H1 (cell line): Measurements from ENCODE around the gene SCAP. TPM values are rescaled to one million over a fixed set of nuclear protein-coding genes. Genes with fewer than 3 reads are reported as not detected.

Source experiments
- CTCF ChIA-PET: fragments of 300-600 bp; sonication (Branson Sonifier 250); formaldehyde crosslinking; loops from one replicate; lab custom pipeline; 2021; ENCODE audit not compliant: partially characterized antibody; lab: Charles Lee
- POLR2A ChIA-PET: fragments of 300-600 bp; sonication (Branson Sonifier 250); formaldehyde crosslinking; loops from one replicate; lab custom pipeline; 2021; ENCODE audit warnings: inconsistent platforms; ENCODE audit not compliant: partially characterized antibody; lab: Charles Lee
- DNase-seq, 2 experiments: peaks; one replicate each; pipeline versions ENCODE4 v3.0.0 to v3.0.0-alpha.2; 2010 to 2022; ENCODE audit warnings: low spot score in 2 of 2, low read depth in 1 of 2, mixed read lengths in 1 of 2
- FAIRE-seq: peaks from 2 replicates; lab custom pipeline; 2011; peaks lifted over from hg19 to GRCh38; lab: Jason Lieb, UNC
- H2AFZ ChIP-seq: 2 replicates; pipeline ENCODE4 v1.8.1; 2012; ENCODE audit warnings: low read length, inconsistent platforms
- H2AK5ac ChIP-seq: 2 replicates; pipeline ENCODE4 v1.6.1; 2013; ENCODE audit warnings: low read depth, low read length
- H2BK120ac ChIP-seq: replicated peaks from 2 replicates; pipeline ENCODE3; 2013; ENCODE audit warnings: low read depth, low read length, inconsistent platforms
- H2BK12ac ChIP-seq: 2 replicates; pipeline ENCODE4 v1.6.1; 2013; ENCODE audit warnings: low read depth, low read length
- H2BK15ac ChIP-seq: 2 replicates; pipeline ENCODE4 v1.6.1; 2013; ENCODE audit warnings: low read length
- H2BK20ac ChIP-seq: 2 replicates; pipeline ENCODE4 v1.6.1; 2013; ENCODE audit warnings: low read length
- H2BK5ac ChIP-seq: 2 replicates; pipeline ENCODE4 v1.6.1; 2013; ENCODE audit warnings: low read depth, low read length
- H3K14ac ChIP-seq: 2 replicates; pipeline ENCODE4 v1.6.1; 2013; ENCODE audit warnings: inconsistent platforms; ENCODE audit not compliant: insufficient read length
- H3K18ac ChIP-seq: 2 replicates; pipeline ENCODE4 v1.6.1; 2013; ENCODE audit warnings: low read length; ENCODE audit errors: extremely low read depth
- H3K23ac ChIP-seq: 2 replicates; pipeline ENCODE4 v1.6.1; 2013; ENCODE audit warnings: inconsistent platforms; ENCODE audit not compliant: insufficient read length
- H3K23me2 ChIP-seq: 2 replicates; pipeline ENCODE4 v1.6.1; 2013; ENCODE audit warnings: low read depth, low read length
- H3K27ac ChIP-seq: 2 replicates; pipeline ENCODE4 v1.6.1; 2011; ENCODE audit warnings: low read depth, low read length, inconsistent platforms
- H3K27me3 ChIP-seq, 4 experiments: replicated peaks in 1 of 4; 1 replicate in 1 of 4; 2 replicates in 3 of 4; pipeline versions ENCODE4 v1.6.1 to v1.8.1; 2011 to 2013; ENCODE audit warnings: low read length in 3 of 4, mild to moderate bottlenecking in 3 of 4, inconsistent platforms in 2 of 4, mixed read lengths in 2 of 4, moderate library complexity in 1 of 4; ENCODE audit not compliant: control insufficient read depth in 3 of 4, insufficient read depth in 3 of 4; ENCODE audit errors: extremely low read depth in 1 of 4
- H3K36me3 ChIP-seq, 4 experiments: 2 replicates each; pipeline versions ENCODE4 v1.6.1 to v1.8.1; 2011 to 2013; ENCODE audit warnings: mild to moderate bottlenecking in 4 of 4, low read length in 3 of 4, moderate library complexity in 2 of 4, control low read depth in 1 of 4, inconsistent platforms in 1 of 4; ENCODE audit not compliant: insufficient read depth in 4 of 4, control insufficient read depth in 2 of 4
- H3K4ac ChIP-seq: replicated peaks from 2 replicates; pipeline ENCODE3; 2013; ENCODE audit warnings: low read length, low read depth, mixed read lengths, inconsistent platforms; ENCODE audit not compliant: insufficient read length
- H3K4me1 ChIP-seq, 4 experiments: replicated peaks in 1 of 4; 1 replicate in 1 of 4; 2 replicates in 3 of 4; pipeline versions ENCODE4 v1.6.1 to v1.8.1; 2011 to 2013; ENCODE audit warnings: low read length in 3 of 4, inconsistent platforms in 2 of 4, mixed read lengths in 1 of 4; ENCODE audit not compliant: insufficient read depth in 4 of 4, control insufficient read depth in 3 of 4
- H3K4me2 ChIP-seq, 2 experiments: 2 replicates each; pipeline versions ENCODE4 v1.6.1 to v1.8.1; 2011 to 2013; ENCODE audit warnings: low read depth in 2 of 2, low read length in 2 of 2, control low read depth in 1 of 2, inconsistent platforms in 1 of 2, mild to moderate bottlenecking in 1 of 2; ENCODE audit not compliant: insufficient read depth in 1 of 2
- H3K4me3 ChIP-seq, 4 experiments: fragments of 200-600, 300-600 bp in 1 of 4; sonication (generic), shearing (Covaris generic), sonication (Bioruptor Twin) in 1 of 4; 2 replicates each; pipeline versions ENCODE4 v1.5.1 to v1.8.1; 2011 to 2016; ENCODE audit warnings: low read length in 4 of 4, low read depth in 3 of 4, control low read depth in 2 of 4, inconsistent platforms in 2 of 4, mild to moderate bottlenecking in 2 of 4, mixed read lengths in 1 of 4, moderate library complexity in 1 of 4; ENCODE audit not compliant: insufficient read depth in 2 of 4; ENCODE audit errors: extremely low read depth in 1 of 4
- H3K56ac ChIP-seq: replicated peaks from 2 replicates; pipeline ENCODE3; 2013; ENCODE audit warnings: low read depth, mild to moderate bottlenecking, mixed read lengths, low read length, inconsistent platforms; ENCODE audit not compliant: insufficient read length
- H3K79me1 ChIP-seq: 2 replicates; pipeline ENCODE4 v1.6.1; 2013; ENCODE audit warnings: low read depth, low read length, control low read depth
- H3K79me2 ChIP-seq, 2 experiments: 2 replicates each; pipeline versions ENCODE4 v1.6.1 to v1.8.1; 2012 to 2013; ENCODE audit warnings: low read length in 2 of 2, mild to moderate bottlenecking in 2 of 2, inconsistent platforms in 1 of 2; ENCODE audit not compliant: insufficient read depth in 2 of 2, control insufficient read depth in 1 of 2
- H3K9ac ChIP-seq, 4 experiments: replicated peaks in 1 of 4; 1 replicate in 1 of 4; 2 replicates in 3 of 4; pipeline versions ENCODE4 v1.6.1 to v1.8.1; 2011 to 2013; ENCODE audit warnings: low read depth in 3 of 4, low read length in 3 of 4, control low read depth in 2 of 4, mild to moderate bottlenecking in 2 of 4, moderate library complexity in 2 of 4, inconsistent platforms in 1 of 4; ENCODE audit errors: extremely low read depth in 1 of 4
- H3K9me3 ChIP-seq, 2 experiments: 2 replicates each; pipeline versions ENCODE4 v1.6.1 to v1.8.1; 2012 to 2013; ENCODE audit warnings: mild to moderate bottlenecking in 2 of 2, moderate library complexity in 2 of 2, control low read depth in 1 of 2, inconsistent platforms in 1 of 2, low read depth in 1 of 2, low read length in 1 of 2, mixed read lengths in 1 of 2; ENCODE audit not compliant: insufficient read depth in 2 of 2
- H4K20me1 ChIP-seq, 2 experiments: replicated peaks in 1 of 2; 2 replicates each; pipeline versions ENCODE3 to v1.8.1; 2011 to 2013; ENCODE audit warnings: inconsistent platforms in 2 of 2, low read length in 2 of 2, mild to moderate bottlenecking in 1 of 2; ENCODE audit not compliant: insufficient read depth in 2 of 2, control insufficient read depth in 1 of 2
- H4K5ac ChIP-seq: 2 replicates; pipeline ENCODE4 v1.6.1; 2013; ENCODE audit warnings: low read length, low read depth, mixed read lengths, inconsistent platforms; ENCODE audit not compliant: insufficient read length
- H4K8ac ChIP-seq: 2 replicates; pipeline ENCODE4 v1.8.0; 2013; ENCODE audit warnings: mild to moderate bottlenecking, moderate library complexity, low read length, inconsistent platforms; ENCODE audit not compliant: insufficient read depth; ENCODE audit errors: extremely low read depth
- H4K91ac ChIP-seq: replicated peaks from 2 replicates; pipeline ENCODE3; 2013; ENCODE audit warnings: low read length, mixed read lengths, inconsistent platforms; ENCODE audit not compliant: insufficient read length
- JUN ChIP-seq: IDR thresholded peaks from 2 replicates; pipeline ENCODE4 v1.6.1; 2011; ENCODE audit warnings: low read depth, mild to moderate bottlenecking, improper control_type of control experiment, low read length
- SP4 ChIP-seq: IDR thresholded peaks from 2 replicates; pipeline ENCODE4 v1.6.1; 2012; ENCODE audit warnings: low read length, inconsistent platforms
- WGBS, 2 experiments: shearing (Covaris generic) in 1 of 2; methylation state at CpG; one replicate each; pipeline versions ENCODE4 v1.1.6 to v1.1.7; 2013 to 2015; ENCODE audit warnings: low lambda C conversion rate in 2 of 2, mixed read lengths in 2 of 2, inconsistent platforms in 1 of 2, low coverage in 1 of 2, missing lambda C conversion rate in 1 of 2; ENCODE audit not compliant: insufficient replicate concordance in 2 of 2, insufficient coverage in 1 of 2, insufficient read length in 1 of 2; ENCODE audit errors: extremely low coverage in 1 of 2, missing lambda C conversion rate in 1 of 2; 5-methylcytosine and 5-hydroxymethylcytosine counted together
- polyA plus RNA-seq, 7 experiments: library from polyadenylated mRNA; depleted of rRNA in 3 of 7; stranded (reverse) in 5 of 7; unstranded in 2 of 7; fragments of >200 nt in 5 of 7; fragments of 200-250 nt in 2 of 7; gene quantifications; 1 replicate in 5 of 7; 2 replicates in 1 of 7; 4 replicates in 1 of 7; pipeline versions ENCODE4 v1.2.1 to v1.2.3, GENCODE V29; 2011 to 2013; ENCODE audit warnings: missing spikeins in 2 of 7, mixed read lengths in 2 of 7
- total RNA-seq: library from RNA; stranded (reverse); fragmentation: NEBNext Ultra II Directional; extraction: Animal tissue kit (Norgen Biotek cat#: 25700); gene quantifications from 2 replicates; pipeline ENCODE4 v1.2.1, GENCODE V29; 2021

The SCAP gene
- total and polyA plus RNA-seq, 2 of the 8 experiments (the other 6 are each of a cell fraction or from before 2014, with no cell fraction given) = 74.0 to 114 TPM

- WGBS, 2 experiments = 84% methylated on average over 7 of the region's 7 CpGs; no CpG with 5 or more reads in 1 of the 2 experiments
- H2BK5ac ChIP-seq = no peak overlapping the region
- no peak overlapping the region for H2BK20ac ChIP-seq
- no peak overlapping the region for H3K18ac ChIP-seq
- H2BK15ac ChIP-seq = no peak overlapping the region
- H4K5ac ChIP-seq = no peak overlapping the region
- H3K4me2 ChIP-seq = no peak overlapping the region
- H3K56ac ChIP-seq = no peak overlapping the region
- H3K27ac ChIP-seq = no peak overlapping the region
- H4K8ac ChIP-seq = no peak overlapping the region
- no peak overlapping the region for H3K4ac ChIP-seq
- H3K9me3 ChIP-seq = no peaks in the 10 kb centered on the region
- H3K79me1 ChIP-seq = no peaks in the 10 kb centered on the region
- peaks cover 6 to 26% of the 10 kb centered on the region in 2 experiments for H4K20me1 ChIP-seq
- DNase-seq (no peak), FAIRE-seq (no peak)
- H3K4me1 ChIP-seq = no peaks in the 10 kb centered on the region
- H3K27me3 ChIP-seq = no peaks in the 10 kb centered on the region
- no peak overlapping the region for H3K14ac ChIP-seq
- no peak overlapping the region; a peak in 1 of 7 replicates for H3K9ac ChIP-seq
- H3K23me2 ChIP-seq = no peaks in the 10 kb centered on the region
- no peak overlapping the region for H2AK5ac ChIP-seq
- no peak overlapping the region for H2AFZ ChIP-seq
- no peak overlapping the region for H2BK12ac ChIP-seq
- no peaks in the 10 kb centered on the region; a peak in 1 of 4 replicates for H3K79me2 ChIP-seq
- POLR2A ChIA-PET = interaction anchor here (1.0 kb wide), 2 partner anchors 11 to 85 kb away, joined by 3 read pairs; no protein-coding TSS in a partner anchor
- no peak overlapping the region for H2BK120ac ChIP-seq
- CTCF ChIA-PET = interaction anchor here (0.9 to 6.5 kb wide), 7 partner anchors 9 to 83 kb away, joined by 3 to 55 read pairs (median 6); no protein-coding TSS in a partner anchor
- no peak overlapping the region for H4K91ac ChIP-seq
- no peak overlapping the region for H3K4me3 ChIP-seq
- H3K36me3 ChIP-seq = peaks cover 6 to 33% (median 21%) of the 10 kb centered on the region in 4 experiments; a peak in 6 of 8 replicates
- no peak overlapping the region for H3K23ac ChIP-seq
- no peak for TF ChIP-seq JUN
- no peak for TF ChIP-seq SP4
These were observed 68.5 kb downstream of the SCAP start for GRCh38 chr3:47407237-47407636.
